Stimulated activated CD8-positive, alpha-beta memory T cell treated with anti-CD3 and anti-CD28 coated beads, Interleukin-15, amount 100 ng/mL, for 4 hours (primary cell): ENCODE measurements around the gene MRPL40.
"Not testable (repeated sequence)": the region's sequence is repeated elsewhere in the genome, so short reads cannot be mapped to it uniquely, and the experiment has no call there.

Experiments used
- DNase-seq, 2 donors: peaks; one replicate each; pipeline ENCODE4 v3.0.0-alpha.2; 2020; ENCODE audit warnings: low read depth in 2 of 2

MRPL40 gene

GRCh38 chr22:19407649-19408606 lies 24.4 kb upstream of the MRPL40 start:
- no peak for DNase-seq

GRCh38 chr22:19410941-19411689 lies 21.2 kb upstream of the MRPL40 start:
- no peak for DNase-seq

- no peak for DNase-seq
Observed at GRCh38 chr22:19411690-19412045, 20.7 kb upstream of the MRPL40 start.

GRCh38 chr22:19412478-19412877 lies 19.9 kb upstream of the MRPL40 start:
- DNase-seq = no peak

GRCh38 chr22:19412923-19413322 lies 19.4 kb upstream of the MRPL40 start:
- no peak for DNase-seq

- DNase-seq = no peak
Observed at GRCh38 chr22:19419086-19419463, 13.3 kb upstream of the MRPL40 start.

GRCh38 chr22:19419464-19420178 lies 12.7 kb upstream of the MRPL40 start:
- DNase-seq = no peak

- DNase-seq = no peak
Observed at GRCh38 chr22:19420321-19420720, 12.0 kb upstream of the MRPL40 start.

GRCh38 chr22:19422440-19423301 lies 9.7 kb upstream of the MRPL40 start:
- no peak for DNase-seq

GRCh38 chr22:19424186-19424500 lies 8.2 kb upstream of the MRPL40 start:
- DNase-seq = no peak

- DNase-seq = no peak
Observed at GRCh38 chr22:19429950-19430889, 2.1 kb upstream of the MRPL40 start.

- DNase-seq = no peak
Observed at GRCh38 chr22:19430890-19431541, 1.3 kb upstream of the MRPL40 start.

- peak; percentile 67 to 77 for DNase-seq
Observed at GRCh38 chr22:19431649-19432132, 654 bp upstream of the MRPL40 start, which contains the start of gene HIRA. HIRA (minus strand) TSS chr22:19431733; CDS start chr22:19431476, 257 bp downstream.

- no peak for DNase-seq
Observed at GRCh38 chr22:19434401-19434800, 2.1 kb downstream of the MRPL40 start.

- no peak for DNase-seq
Observed at GRCh38 chr22:19434829-19435580, 2.7 kb downstream of the MRPL40 start.

- not testable (repeated sequence) for DNase-seq
Observed at GRCh38 chr22:19436444-19437161, 4.3 kb downstream of the MRPL40 start.

GRCh38 chr22:19438298-19438697 lies 6.0 kb downstream of the MRPL40 start:
- DNase-seq = no peak
